ENCODE measurements around the gene CD300C.

DNA sequence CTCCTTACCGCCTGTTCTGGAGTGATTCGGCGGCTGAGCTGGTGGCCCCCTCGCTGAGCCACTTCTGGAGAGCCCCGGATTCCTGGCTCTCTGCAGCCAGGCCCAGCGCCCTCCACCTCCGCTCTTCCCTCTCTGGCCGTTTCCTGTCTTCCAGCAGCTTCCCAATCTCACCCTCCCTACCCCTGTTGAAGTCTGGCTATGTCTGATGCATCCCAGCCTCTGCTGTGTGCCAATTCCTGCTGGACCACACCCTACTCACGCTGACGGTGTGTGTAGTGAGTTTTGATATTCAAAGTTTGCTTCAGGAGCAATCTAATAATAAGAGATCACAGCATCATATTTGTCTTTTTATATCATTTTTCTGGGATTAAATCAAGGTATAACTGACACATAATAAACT, 36.7 kb upstream of the CD300C start:
- no peak for TF ChIP-seq POLR2AphosphoS5 (IDR thresholded peaks at IDR 0.05)
- TF ChIP-seq, protein P1, sequence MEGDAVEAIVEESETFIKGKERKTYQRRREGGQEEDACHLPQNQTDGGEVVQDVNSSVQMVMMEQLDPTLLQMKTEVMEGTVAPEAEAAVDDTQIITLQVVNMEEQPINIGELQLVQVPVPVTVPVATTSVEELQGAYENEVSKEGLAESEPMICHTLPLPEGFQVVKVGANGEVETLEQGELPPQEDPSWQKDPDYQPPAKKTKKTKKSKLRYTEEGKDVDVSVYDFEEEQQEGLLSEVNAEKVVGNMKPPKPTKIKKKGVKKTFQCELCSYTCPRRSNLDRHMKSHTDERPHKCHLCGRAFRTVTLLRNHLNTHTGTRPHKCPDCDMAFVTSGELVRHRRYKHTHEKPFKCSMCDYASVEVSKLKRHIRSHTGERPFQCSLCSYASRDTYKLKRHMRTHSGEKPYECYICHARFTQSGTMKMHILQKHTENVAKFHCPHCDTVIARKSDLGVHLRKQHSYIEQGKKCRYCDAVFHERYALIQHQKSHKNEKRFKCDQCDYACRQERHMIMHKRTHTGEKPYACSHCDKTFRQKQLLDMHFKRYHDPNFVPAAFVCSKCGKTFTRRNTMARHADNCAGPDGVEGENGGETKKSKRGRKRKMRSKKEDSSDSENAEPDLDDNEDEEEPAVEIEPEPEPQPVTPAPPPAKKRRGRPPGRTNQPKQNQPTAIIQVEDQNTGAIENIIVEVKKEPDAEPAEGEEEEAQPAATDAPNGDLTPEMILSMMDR (IDR thresholded peaks at IDR 0.05): no peak
